Esophagus muscularis mucosa (tissue), 3 donors: ENCODE results near the gene ASAP2.

Experiments used
- POLR2A ChIP-seq: fragments of 450-650 bp; IDR thresholded peaks from one replicate; pipeline ENCODE4 v1.6.1; 2017; ENCODE audit warnings: antibody characterized with exemption, moderate library complexity, mild to moderate bottlenecking, low read depth
- POLR2AphosphoS5 ChIP-seq, 2 donors: sonication (generic); formaldehyde crosslinking; IDR thresholded peaks; one replicate each; pipeline ENCODE4 v1.6.1; 2017; ENCODE audit warnings: antibody characterized with exemption in 2 of 2
- TF ChIP-seq, protein P1 (sequence below), 3 experiments: fragments of 200-600 bp in 2 of 3; fragments of 450-650 bp in 1 of 3; sonication (generic) in 2 of 3; IDR thresholded peaks; one replicate each; pipeline ENCODE4 v1.5.1; 2017 to 2019; ENCODE audit warnings: antibody characterized with exemption in 3 of 3, mild to moderate bottlenecking in 2 of 3, moderate library complexity in 1 of 3

DNA sequence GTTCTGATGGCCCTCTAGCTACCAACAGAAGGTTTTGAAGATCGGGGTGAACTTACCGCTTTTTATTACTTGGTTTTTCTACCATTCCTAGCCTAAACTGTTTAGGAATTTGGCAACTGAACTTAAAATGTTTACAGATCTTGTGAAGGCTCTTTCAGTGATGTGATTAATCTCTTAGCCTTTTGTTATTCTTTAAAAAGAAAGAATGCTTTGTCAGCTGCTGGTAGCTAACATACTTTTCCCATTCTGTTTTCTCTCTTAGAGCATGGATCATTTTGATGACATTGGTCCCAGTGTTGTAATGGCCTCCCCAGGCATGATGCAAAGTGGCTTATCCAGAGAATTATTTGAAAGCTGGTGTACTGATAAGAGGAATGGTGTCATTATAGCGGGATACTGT lies 234.9 kb downstream of the ASAP2 start:
- TF ChIP-seq, protein P1, sequence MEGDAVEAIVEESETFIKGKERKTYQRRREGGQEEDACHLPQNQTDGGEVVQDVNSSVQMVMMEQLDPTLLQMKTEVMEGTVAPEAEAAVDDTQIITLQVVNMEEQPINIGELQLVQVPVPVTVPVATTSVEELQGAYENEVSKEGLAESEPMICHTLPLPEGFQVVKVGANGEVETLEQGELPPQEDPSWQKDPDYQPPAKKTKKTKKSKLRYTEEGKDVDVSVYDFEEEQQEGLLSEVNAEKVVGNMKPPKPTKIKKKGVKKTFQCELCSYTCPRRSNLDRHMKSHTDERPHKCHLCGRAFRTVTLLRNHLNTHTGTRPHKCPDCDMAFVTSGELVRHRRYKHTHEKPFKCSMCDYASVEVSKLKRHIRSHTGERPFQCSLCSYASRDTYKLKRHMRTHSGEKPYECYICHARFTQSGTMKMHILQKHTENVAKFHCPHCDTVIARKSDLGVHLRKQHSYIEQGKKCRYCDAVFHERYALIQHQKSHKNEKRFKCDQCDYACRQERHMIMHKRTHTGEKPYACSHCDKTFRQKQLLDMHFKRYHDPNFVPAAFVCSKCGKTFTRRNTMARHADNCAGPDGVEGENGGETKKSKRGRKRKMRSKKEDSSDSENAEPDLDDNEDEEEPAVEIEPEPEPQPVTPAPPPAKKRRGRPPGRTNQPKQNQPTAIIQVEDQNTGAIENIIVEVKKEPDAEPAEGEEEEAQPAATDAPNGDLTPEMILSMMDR (IDR thresholded peaks at IDR 0.05), result no peak
- TF ChIP-seq POLR2A (no peak), POLR2AphosphoS5 (IDR thresholded peaks at IDR 0.05) (no peak)
